Measurements from ENCODE around the gene TCTN1.

Gene TCTN1

DNA sequence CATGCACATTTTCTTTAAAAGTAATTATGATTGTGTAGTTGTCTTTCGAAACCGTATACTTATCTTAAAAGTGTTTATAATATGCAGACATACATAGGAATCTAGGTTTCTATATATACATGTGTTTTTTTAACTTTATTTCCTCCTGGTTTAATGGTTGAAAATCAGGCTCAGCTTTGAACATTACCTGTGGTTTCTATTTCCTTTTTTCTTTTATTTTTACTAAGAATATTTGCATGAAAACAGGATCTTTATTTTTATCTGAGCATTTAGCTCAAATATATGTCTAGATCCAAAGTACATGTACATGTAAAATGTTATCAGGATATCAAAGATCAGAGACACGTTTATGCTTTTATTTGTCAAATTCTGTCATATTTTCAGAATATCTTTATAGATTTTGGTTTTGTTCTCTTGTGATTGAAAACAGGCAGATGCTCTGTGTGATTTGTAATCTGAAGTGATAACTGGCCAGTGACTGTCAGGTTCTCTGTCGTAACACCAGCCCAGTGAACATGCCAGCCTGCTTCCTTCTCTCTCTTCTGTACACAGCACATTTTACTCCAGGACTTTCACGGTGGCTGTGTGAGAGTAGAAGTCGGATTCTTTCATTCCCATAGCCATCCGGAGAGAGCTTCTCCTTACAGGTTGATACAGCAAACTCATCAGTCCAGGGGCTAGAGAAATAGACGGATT, 13.7 kb downstream of the TCTN1 start:
- H3F3A ChIP-seq (ENCODE audit: insufficient read depth, low read length) = no peaks in the 10 kb centered on the region
- H3K36me3 ChIP-seq (ENCODE audit: insufficient read depth, low read length) = no peaks in the 10 kb centered on the region
- peaks cover 26% of the 10 kb centered on the region for H3K4me1 ChIP-seq (ENCODE audit: insufficient read depth, low read length, severe bottlenecking)
- peak overlapping the region; percentile 63 for H3K4me2 ChIP-seq (ENCODE audit: low read length)
- peak overlapping the region; percentile 24 for H3K4me3 ChIP-seq (ENCODE audit: low read depth, low read length, poor library complexity, severe bottlenecking)
- H3K9me2 ChIP-seq (ENCODE audit: low read depth, low read length) = no peaks in the 10 kb centered on the region
- H3K9ac ChIP-seq (ENCODE audit: low read length) = peak overlapping the region; percentile 28; the same call in 1 of the 2 replicates
- H4K20me1 ChIP-seq (ENCODE audit: insufficient read depth, low read length) = no peaks in the 10 kb centered on the region
- no peaks in the 10 kb centered on the region for H3K79me2 ChIP-seq (ENCODE audit: insufficient read depth, low read length)
- TF ChIP-seq, protein P1, sequence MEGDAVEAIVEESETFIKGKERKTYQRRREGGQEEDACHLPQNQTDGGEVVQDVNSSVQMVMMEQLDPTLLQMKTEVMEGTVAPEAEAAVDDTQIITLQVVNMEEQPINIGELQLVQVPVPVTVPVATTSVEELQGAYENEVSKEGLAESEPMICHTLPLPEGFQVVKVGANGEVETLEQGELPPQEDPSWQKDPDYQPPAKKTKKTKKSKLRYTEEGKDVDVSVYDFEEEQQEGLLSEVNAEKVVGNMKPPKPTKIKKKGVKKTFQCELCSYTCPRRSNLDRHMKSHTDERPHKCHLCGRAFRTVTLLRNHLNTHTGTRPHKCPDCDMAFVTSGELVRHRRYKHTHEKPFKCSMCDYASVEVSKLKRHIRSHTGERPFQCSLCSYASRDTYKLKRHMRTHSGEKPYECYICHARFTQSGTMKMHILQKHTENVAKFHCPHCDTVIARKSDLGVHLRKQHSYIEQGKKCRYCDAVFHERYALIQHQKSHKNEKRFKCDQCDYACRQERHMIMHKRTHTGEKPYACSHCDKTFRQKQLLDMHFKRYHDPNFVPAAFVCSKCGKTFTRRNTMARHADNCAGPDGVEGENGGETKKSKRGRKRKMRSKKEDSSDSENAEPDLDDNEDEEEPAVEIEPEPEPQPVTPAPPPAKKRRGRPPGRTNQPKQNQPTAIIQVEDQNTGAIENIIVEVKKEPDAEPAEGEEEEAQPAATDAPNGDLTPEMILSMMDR (IDR thresholded peaks at IDR 0.05; ENCODE audit: low read length) = no peak
- TF ChIP-seq EZH2 (IDR thresholded peaks at IDR 0.05; ENCODE audit: borderline replicate concordance, low read length) = no peak
- H3K27me3 ChIP-seq (ENCODE audit: insufficient read depth, low read length) = no peaks in the 10 kb centered on the region
- no peaks in the 10 kb centered on the region for H3K9me3 ChIP-seq (ENCODE audit: low read length)
- no peak overlapping the region for H2AFZ ChIP-seq (ENCODE audit: low read length)
- H3K27ac ChIP-seq (ENCODE audit: low read depth, low read length, poor library complexity, severe bottlenecking) = peak overlapping the region; percentile 91

DNA sequence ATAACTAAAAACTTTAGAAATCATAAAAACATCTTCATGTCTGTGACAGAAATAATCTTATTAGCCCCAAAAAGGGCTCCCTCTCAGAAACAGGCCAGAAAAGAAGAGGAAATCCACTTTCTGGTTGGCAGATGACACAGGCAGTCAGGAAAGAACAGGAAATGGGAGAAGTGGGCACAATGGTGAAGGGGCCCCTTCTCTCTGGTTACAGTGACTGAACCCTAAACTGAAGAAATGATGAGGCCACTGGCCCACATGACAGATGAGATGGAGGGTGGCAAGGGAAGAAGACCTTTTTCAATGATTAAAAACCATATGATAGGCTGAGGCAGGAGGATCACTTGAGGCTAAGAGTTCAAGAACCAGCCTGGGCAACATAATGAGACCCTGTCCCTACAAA, 21.1 kb downstream of the TCTN1 start:
- TF ChIP-seq, protein P1 (IDR thresholded peaks at IDR 0.05; ENCODE audit: low read length) = no peak
- no peak for TF ChIP-seq EZH2 (IDR thresholded peaks at IDR 0.05; ENCODE audit: borderline replicate concordance, low read length)
- Histone ChIP-seq H4K20me1 (ENCODE audit: insufficient read depth, low read length) (no peaks in the 10 kb centered on the region), H3K9me2 (ENCODE audit: low read depth, low read length) (no peaks in the 10 kb centered on the region), H3K79me2 (ENCODE audit: insufficient read depth, low read length) (no peaks in the 10 kb centered on the region), H3K36me3 (ENCODE audit: insufficient read depth, low read length) (no peaks in the 10 kb centered on the region), H3K27ac (ENCODE audit: low read depth, low read length, poor library complexity, severe bottlenecking) (peak overlapping the region; percentile 97), H3K4me3 (ENCODE audit: low read depth, low read length, poor library complexity, severe bottlenecking) (no peak overlapping the region), H3K4me2 (ENCODE audit: low read length) (no peak overlapping the region), H3K9me3 (ENCODE audit: low read length) (no peaks in the 10 kb centered on the region), H2AFZ (ENCODE audit: low read length) (no peak overlapping the region), H3K9ac (ENCODE audit: low read length) (no peak overlapping the region), H3F3A (ENCODE audit: insufficient read depth, low read length) (no peaks in the 10 kb centered on the region), H3K27me3 (ENCODE audit: insufficient read depth, low read length) (no peaks in the 10 kb centered on the region), H3K4me1 (ENCODE audit: insufficient read depth, low read length, severe bottlenecking) (peaks cover 78% of the 10 kb centered on the region)

DNA sequence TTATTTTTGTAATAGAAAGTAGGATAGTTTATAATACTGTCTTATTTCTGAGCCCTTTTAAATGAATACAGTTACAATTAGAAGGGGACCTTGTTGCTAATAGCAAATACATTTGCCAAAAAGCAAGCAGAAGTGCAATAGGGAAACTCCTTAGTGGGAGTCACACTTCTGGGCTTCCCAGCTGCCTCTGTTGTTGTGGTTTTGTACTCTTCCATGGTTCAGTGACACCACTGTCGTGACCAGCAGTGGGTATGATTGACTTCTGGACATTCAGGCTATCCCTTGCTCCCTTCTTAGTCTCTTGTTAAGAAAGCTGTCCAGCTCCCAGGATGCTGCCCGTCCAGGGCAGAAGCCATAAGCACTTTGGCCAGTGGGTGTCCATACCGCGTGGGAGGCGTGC, 22.6 kb downstream of the TCTN1 start:
- H3K36me3 ChIP-seq (ENCODE audit: insufficient read depth, low read length) = no peaks in the 10 kb centered on the region
- no peak overlapping the region for H3K9ac ChIP-seq (ENCODE audit: low read length)
- no peaks in the 10 kb centered on the region for H3K9me2 ChIP-seq (ENCODE audit: low read depth, low read length)
- H3F3A ChIP-seq (ENCODE audit: insufficient read depth, low read length) = no peaks in the 10 kb centered on the region
- no peak overlapping the region for H3K4me3 ChIP-seq (ENCODE audit: low read depth, low read length, poor library complexity, severe bottlenecking)
- H2AFZ ChIP-seq (ENCODE audit: low read length) = no peak overlapping the region
- TF ChIP-seq, protein P1 (IDR thresholded peaks at IDR 0.05; ENCODE audit: low read length) = no peak
- TF ChIP-seq EZH2 (IDR thresholded peaks at IDR 0.05; ENCODE audit: borderline replicate concordance, low read length) = no peak
- peaks cover 92% of the 10 kb centered on the region for H3K4me1 ChIP-seq (ENCODE audit: insufficient read depth, low read length, severe bottlenecking)
- H3K27ac ChIP-seq (ENCODE audit: low read depth, low read length, poor library complexity, severe bottlenecking) = peak overlapping the region; percentile 97
- no peaks in the 10 kb centered on the region for H3K27me3 ChIP-seq (ENCODE audit: insufficient read depth, low read length)
- peak overlapping the region; percentile 25; the same call in 1 of the 2 replicates for H3K4me2 ChIP-seq (ENCODE audit: low read length)
- no peaks in the 10 kb centered on the region for H4K20me1 ChIP-seq (ENCODE audit: insufficient read depth, low read length)
- H3K9me3 ChIP-seq (ENCODE audit: low read length) = no peaks in the 10 kb centered on the region
- no peaks in the 10 kb centered on the region; the same call in 1 of the 2 replicates for H3K79me2 ChIP-seq (ENCODE audit: insufficient read depth, low read length)
